Measurements from ENCODE around the gene IL32.
"Not testable (repeated sequence)": the region's sequence is repeated elsewhere in the genome, so short reads cannot be mapped to it uniquely, and the experiment has no call there.

The IL32 gene

DNA sequence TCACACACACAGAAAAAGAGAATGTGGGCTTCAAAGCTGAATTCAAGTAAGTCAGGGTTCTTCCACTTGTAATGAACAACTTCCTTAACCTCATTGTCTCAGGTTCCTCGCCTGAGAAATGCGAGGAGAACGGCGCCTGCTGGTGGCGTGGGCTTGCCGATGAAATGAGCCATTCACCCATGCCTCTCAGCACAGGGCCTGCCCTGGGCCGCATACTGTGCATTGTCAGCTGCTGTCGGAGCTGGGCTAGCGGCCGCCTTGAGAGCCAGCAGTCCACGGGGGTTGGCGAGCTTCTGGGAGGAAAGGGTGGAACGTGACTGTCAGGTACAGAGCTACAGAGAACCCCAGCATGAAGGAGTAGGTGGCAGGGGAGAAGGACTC lies 12.1 kb upstream of the IL32 start:
- not testable (repeated sequence) for DNase-seq

DNA sequence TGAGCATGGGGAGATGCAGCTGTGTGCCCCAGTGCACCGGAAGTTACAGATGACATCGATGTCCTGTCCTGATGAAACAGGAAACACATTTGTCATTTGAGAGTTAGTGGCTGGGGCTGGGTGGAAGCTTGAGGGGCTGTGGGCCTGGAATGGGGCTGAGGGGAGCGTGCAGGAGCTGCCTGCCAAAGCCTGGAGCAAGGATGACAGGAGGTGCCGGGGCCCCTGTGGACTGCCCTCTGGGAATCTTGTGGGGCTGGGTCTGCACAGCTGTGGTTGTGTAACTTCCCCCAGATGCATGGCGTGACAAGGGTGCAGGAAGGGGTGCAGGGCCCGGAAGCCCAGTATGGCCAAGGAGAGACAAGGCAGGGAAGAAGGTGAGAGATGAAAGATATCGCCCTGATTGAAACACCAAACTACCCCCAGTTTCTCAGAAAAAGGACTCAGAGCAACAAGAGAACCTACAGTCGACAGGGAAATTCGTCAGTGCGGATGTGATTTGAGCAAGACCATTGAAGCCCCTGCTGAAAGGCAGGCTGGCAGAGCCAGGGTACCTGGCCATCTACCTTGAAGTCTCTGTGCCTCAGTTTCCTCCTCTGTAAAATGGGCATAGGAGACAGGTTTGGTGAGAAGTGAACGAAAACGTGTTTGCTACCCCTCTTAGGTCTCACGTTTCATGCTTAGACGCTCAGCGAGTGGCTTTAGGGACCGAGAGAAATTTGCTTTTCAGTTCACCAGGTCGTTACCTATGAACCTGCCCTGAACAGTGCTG lies 10.3 kb upstream of the IL32 start:
- DNase-seq: no peak

DNA sequence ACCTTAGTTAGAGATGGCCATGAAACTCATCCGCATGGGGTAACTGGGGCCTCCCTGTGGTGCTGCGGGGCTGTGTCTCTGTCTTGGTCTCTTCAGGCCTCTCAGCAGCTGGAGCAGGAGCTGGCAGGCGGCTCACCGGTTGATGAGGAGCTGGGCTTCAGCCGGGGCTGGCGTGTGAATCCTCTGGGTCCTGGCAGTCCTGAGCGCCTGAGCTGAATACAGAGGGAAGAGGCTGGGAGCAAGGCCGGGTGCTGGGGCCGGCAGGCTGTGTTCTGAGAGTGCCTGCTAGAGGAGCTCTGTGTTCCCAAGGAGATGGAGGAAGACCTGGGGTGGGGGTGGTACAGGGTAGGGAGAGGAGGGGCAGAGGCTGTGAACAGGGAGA lies 9.7 kb upstream of the IL32 start:
- not testable (repeated sequence) for DNase-seq

DNA sequence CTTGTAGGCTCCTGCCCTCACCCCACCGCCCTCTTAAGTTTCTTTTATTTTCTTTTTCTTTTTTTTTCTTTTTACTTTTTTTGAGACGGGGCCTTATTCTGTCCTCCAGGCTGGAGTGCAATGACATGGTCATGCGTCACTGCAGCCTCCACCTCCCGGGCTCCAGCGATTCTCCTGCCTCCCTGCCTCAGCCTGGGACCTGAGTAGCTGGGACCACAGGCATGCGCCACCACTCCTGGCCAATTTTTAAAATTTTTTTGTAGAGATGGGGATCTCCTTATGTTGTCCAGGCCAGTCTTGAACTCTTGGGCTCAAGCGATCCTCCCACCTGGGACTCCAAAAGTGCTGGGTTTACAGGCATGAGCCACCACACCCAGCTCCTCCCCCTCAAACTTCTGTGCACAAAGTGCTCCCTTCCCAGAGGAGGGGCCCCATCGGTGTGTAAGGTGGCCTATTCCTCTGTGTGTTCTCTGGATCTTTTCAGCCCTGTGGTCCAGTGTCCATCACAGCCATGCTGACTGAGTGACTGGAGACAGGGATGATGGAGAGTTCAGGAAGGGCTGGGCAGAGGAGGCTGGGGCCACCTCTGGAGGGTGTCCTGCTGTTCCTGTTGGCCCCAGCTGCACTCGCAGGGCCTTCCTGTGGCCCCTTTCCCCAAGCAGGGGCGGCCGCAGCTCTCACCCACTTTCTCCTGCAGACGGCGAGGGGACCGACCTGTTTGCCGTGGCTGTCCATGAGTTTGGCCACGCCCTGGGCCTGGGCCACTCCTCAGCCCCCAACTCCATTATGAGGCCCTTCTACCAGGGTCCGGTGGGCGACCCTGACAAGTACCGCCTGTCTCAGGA lies 8.9 kb upstream of the IL32 start:
- no peak for DNase-seq

DNA sequence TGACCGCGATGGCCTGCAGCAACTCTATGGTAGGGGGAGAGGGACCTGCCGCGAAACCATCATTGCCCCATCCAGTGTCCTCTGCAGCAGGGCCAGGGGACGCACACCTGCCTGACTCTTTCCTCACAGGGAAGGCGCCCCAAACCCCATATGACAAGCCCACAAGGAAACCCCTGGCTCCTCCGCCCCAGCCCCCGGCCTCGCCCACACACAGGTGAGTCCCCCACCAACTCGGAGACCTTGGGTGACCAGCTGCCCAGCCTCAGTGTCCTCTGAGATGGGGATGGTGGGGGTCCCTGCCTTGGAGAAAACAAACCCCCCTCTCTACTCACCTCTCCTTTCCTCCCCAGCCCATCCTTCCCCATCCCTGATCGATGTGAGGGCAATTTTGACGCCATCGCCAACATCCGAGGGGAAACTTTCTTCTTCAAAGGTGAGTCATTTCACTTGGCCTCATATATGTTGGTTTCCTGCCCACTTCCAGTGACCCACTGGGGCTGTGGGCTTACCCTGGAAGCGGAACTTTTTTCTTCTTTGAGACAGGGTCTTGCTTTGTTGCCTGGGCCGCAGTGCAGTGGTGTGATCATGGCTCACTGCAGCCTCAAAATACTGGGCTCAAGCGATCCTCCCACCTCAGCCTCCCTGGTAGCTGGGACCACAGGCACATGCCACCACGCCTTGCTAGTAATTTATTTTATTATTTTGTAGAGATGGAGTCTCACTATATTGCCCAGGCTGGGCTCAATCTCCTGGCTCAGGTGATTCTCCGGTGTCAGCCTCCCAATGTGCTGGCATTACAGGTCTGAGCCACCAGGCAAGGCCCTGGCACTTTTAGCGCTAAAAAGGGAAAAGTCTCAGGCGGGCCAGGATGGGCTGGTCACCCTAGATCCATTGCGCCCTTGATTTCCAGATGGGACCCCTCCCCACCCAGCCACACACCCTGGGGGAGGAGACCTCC lies 8.0 kb upstream of the IL32 start:
- no peak for DNase-seq

DNA sequence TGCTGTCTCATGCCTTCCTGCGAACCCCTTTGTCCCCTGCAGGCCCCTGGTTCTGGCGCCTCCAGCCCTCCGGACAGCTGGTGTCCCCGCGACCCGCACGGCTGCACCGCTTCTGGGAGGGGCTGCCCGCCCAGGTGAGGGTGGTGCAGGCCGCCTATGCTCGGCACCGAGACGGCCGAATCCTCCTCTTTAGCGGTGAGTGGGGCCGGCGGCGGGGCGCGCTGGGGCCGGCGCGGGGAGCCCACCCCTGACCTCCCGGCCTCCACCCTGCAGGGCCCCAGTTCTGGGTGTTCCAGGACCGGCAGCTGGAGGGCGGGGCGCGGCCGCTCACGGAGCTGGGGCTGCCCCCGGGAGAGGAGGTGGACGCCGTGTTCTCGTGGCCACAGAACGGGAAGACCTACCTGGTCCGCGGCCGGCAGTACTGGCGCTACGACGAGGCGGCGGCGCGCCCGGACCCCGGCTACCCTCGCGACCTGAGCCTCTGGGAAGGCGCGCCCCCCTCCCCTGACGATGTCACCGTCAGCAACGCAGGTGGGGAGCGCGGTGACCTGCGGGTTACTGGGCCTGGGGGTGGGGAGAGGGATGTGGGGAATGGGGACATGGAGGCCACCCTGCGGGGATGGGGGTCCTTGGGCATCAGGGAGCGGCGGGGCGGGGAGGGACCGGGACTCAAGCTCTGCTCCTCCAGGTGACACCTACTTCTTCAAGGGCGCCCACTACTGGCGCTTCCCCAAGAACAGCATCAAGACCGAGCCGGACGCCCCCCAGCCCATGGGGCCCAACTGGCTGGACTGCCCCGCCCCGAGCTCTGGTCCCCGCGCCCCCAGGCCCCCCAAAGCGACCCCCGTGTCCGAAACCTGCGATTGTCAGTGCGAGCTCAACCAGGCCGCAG lies 7.1 kb upstream of the IL32 start:
- DNase-seq: no peak

DNA sequence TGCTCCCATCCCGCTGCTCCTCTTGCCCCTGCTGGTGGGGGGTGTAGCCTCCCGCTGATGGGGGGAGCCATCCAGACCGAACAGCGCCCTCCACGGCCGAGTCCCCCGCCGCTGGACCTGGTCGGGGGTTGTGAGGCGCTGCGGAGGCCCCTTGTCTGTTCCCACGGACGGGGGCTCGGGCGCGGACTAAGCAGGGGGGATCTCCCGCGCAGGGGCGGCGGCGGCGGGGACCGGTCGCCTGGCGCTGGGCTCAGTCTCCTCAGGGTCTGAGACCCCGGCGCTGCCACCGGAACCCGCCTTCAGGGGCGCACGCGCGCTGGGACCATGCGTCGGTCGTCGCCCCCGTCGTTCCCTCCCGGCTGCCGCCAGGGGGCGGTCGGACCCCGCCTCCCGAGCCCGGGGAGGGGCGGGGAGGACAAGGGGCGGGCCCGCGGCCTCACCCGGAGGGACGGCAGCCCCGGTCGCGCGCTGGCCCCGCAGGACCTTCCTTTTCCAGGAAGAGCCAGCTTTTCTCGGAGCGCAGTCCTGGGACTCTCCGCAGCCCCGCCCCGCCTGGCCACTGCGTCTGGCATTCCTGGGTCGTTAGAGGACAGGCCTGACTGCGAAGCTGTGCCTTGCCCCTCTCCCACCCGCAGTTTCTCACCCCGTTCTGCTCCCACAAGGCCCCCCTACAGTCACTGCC lies 6.3 kb upstream of the IL32 start:
- peak; percentile 80 for DNase-seq

DNA sequence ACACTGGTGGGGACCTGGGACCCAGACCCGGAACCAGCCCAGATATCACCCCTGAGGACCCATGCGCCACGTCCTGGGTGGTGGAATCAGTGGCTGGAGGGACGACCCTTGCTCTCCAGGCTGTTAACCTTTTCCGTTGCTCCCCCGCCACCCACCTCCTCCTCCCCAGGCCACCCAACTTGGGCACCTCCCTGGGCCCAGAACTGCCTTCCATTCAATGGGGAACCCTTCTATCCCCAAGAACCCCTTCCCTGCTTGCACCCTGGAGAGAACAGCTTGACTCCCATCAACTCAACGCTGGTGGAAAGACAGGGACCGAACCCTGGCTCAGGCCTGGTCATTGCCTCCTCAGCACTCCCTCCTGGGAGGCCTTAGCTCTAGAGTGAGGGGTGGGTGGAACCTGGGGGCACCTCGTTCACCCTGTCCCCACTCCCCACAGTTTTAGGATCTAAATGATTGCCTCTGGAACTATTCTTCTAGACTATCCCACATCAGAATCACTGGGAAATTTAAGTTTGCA lies 5.7 kb upstream of the IL32 start:
- no peak for DNase-seq

DNA sequence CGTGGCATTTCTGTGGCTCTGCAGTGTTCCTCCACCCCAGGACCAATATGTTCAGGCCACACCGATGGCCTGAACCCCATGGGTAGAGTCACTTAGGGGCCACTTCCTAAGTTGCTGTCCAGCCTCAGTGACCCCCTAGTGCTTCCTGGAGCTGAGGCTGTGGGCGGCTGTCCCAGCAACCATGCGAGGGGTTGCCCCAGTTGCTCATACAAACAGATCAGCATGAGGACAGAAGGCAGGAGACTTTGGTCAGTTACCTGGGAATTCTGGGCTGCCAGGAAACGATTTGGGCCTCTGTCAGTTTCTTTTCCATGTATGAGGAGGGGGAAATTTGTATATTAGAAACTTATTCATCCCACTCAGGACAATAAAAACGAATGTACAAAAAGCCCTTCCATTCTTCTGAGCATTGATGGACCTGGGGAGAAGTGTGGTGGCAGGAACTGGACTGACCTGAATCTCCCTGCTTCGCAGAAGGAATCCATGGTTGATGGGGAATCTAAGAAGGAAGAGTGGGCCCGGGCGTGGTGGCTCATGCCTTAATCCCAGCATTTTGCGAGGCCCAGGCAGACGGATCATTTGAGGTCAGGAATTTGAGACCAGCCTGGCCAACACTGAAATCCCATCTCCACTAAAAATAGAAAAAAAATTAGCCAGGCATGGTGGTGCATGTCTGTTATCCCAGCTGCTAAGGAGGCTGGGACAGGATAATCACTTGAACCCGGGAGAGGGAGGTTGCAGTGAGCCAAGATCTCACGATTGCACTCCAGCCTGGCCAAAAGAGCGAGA lies 4.9 kb upstream of the IL32 start:
- no peak for DNase-seq

DNA sequence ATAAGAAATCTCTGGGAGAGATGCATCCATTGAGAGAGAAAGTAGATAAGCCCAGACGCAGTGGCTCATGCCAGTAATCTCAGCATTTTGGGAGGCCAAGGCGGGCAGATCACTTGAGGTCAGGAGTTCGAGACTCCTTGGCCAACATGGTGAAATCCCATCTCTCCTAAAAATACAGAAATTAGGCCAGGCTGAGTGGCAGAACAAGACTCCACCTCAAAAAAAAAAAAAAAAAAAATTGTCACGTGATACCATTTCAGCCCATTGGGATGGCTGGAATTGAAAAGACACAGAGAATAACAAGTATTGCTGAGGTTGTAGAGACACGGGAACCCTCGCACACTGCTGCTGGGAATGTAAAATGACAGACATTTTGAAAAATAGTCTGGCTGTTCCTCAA lies 2.9 kb upstream of the IL32 start:
- DNase-seq: no peak

DNA sequence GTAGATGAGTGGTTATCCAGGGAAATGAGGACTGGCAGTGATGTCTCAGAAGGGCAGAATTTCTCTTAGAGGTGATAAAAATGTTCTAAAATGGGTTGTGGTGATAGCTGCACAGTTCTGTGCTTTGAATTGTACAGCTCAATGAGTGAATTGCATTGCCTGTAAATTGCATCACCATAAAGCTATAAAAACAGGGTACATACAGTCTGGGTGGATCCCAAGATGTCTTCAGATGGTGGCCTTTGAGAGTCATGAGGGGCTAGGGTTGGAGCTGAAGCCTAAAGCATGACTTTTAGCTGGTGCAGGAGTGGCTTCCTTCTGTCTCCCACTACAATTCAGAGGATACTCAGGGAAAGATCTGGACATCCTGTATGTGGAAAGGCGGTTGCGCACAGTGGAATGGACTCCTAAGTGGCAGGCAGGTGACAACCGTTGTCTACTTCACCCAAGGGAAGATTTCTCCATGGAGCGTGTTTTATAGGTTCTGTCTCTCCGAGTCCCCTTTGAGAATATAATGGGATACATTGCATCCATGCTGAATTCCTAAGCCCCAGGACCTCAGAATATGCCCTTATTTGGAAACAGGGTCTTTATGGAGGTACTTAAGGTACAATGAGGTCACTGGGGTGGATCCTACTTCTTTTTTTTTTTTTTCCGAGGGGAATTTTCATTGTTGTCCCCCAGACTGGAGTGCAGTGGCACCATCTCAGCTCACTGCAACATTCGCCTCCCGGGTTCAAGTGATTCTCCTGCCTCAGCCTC lies 1.6 kb upstream of the IL32 start:
- no peak for DNase-seq

DNA sequence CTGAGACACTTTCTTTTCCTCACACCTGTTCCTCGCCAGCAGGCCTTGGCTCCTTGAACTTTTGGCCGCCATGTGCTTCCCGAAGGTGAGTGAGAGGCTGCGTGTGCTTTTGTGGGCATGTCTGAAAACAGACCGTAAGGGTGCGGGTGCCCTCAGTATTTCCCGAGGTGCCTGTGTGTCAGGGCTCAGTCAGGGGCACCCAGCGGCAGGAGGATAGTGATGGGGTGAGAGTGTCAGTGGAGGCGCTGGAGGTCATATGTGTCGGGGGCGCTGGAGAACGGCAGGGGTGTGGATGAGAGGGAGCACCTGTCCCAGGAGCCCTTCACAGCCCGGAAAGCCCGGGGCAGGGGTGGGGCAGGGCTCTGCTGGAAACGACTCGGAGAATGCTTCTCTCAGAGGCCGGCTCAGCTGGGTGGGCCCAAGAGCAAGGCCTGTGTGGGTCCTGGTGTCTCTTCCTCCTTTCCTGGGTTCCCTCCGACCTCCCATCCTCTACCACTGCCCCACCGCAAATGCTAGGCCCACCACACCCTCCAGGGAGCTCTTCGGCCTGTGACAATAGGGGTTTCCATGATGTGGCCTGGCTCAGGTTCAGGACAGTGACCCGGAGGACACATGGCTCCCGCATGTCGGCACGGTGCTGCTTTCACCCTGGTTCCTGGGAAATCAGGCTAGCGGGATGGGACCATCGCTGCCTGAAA lies 451 bp downstream of the IL32 start:
- DNase-seq: no peak

DNA sequence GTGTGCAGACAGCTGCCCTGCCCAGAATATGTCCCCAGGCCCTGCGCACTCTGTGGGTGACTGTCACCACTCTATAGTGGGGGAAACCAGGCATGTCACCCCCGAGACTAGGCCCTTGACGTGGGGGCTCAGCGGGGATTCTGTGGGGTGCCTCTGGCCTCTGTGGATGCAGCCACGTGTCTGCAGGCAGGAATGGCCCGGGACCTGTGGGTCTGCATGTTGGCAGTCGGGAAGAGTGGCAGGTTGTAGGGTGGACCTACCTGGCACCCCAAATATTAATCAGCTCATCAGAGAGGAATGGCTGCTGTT lies 954 bp downstream of the IL32 start:
- no peak for DNase-seq

DNA sequence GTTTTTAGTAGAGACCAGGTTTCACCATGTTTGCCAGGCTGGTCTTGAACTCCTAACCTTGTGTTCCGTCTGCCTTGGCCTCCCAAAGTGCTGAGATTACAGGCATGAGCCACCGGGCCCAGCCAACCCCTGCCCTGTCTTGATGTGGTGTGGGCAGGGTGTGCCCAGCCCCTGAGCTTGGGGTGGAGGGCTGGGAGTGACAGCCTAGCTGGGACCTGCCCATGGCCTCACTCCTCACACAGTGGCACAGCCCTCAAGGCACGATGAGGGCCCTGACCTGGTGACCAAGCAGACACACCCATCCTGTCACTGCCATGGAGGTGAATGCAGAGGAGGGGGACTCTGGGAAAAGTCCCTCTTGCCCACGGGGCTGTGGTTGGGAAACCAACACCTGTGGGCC lies 3.0 kb downstream of the IL32 start:
- no peak for DNase-seq

DNA sequence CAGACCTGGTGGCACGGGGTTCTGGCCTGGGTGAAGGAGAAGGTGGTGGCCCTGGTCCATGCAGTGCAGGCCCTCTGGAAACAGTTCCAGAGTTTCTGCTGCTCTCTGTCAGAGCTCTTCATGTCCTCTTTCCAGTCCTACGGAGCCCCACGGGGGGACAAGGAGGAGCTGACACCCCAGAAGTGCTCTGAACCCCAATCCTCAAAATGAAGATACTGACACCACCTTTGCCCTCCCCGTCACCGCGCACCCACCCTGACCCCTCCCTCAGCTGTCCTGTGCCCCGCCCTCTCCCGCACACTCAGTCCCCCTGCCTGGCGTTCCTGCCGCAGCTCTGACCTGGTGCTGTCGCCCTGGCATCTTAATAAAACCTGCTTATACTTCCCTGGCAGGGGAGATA lies 3.7 kb downstream of the IL32 start:
- DNase-seq: not testable (repeated sequence)

DNA sequence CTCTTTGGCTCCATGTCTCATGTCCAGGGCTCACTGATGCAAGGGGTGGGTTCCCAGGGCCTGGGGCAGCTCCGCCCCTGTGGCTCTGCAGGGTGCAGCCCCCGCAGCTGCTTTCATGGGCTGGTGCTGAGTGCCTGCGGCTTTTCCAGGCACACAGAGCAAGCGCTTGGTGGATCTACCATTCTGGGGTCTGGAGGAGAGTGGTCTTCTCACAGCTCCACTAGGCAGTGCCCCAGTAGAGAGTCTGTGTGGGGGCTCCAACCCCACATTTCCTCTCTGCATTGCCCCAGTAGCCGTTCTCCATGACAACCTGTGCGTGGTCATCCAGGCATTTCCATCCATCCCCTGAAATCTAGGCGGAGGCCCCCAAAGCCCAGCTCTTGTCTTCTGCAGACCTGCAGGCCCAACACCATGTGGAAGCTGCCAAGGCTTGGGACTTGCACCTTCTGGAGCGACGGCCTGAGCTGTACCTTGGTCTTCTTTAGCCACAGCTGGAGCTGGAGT lies 5.2 kb downstream of the IL32 start:
- no peak for DNase-seq

DNA sequence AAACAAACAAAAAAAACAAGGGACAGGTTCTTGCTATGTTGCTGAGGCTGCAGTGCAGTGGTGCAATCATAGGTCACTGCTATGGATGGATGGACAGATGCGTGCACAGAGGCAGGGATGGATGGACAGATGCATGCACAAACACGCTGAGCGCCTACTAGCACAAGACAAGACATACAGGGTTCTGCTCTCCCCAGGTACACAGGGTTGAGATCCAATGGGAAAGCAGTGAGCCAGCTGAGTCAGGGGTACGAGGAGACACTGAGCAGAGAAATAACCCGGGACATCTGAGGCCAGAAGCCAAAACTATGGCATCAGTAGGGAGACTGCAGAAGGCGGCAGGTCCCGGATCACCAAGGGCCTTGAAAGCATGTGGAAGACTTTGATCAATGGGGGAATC lies 6.2 kb downstream of the IL32 start:
- DNase-seq: no peak

DNA sequence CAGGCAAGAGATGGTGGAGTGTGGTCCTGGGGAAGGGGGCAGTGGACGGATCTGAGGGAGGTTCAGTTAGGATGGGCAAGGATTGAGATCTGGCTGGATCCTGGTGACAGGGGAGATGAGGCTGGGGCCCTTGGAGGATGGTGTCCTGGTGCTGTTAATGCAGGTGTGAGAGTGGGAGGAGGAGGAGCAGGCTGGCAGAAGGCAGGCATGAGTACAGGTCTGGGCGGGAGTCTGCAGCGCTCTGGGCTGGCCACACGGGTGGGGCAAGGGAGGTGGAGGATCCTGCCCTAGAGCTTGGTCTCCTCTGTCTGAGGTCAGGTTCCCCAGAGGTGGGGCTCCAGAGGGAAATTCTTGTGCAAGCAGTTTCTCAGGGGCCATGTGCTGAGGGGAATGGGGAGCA lies 6.7 kb downstream of the IL32 start:
- DNase-seq: not testable (repeated sequence)
